GM19023 (cell line): ENCODE results near the gene PDE3B.
"Not testable (repeated sequence)": the region's sequence is repeated elsewhere in the genome, so short reads cannot be mapped to it uniquely, and the experiment has no call there.

ENCODE experiments used
- ATAC-seq: cut with Tn5 transposase; IDR thresholded peaks from one replicate; pipeline ENCODE4 v1.9.1; 2021; ENCODE audit warnings: mild to moderate bottlenecking, moderate library complexity; ENCODE audit not compliant: unreplicated experiment

Gene PDE3B

DNA sequence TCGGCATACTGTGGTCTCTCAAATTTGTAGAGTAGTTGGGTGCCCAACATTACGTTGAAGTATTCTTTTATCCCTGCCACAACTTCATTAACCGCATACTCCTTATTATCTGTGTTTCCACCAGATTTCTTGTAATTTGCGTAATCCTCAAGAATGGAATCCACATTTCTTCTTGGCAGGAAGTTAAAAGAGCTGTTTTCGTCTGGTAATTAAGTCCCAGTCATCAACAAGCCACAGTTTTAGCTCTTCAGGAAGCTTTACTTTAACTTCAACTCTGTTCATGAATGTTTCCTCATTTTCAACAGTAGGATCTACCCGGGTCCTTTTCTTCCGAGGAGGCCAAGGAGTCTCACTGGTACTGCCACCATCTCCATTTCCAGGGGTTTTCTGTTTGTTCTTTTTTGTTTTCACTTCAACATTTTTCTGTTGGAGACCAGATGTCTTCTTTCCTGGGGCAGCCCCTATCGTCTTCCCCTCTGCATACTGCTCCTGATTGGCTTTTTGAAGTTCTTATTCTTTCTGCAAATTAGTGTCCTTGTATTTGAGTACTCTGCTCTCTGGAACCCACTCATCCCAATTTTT, 30.3 kb downstream of the PDE3B start:
- ATAC-seq = no peak

DNA sequence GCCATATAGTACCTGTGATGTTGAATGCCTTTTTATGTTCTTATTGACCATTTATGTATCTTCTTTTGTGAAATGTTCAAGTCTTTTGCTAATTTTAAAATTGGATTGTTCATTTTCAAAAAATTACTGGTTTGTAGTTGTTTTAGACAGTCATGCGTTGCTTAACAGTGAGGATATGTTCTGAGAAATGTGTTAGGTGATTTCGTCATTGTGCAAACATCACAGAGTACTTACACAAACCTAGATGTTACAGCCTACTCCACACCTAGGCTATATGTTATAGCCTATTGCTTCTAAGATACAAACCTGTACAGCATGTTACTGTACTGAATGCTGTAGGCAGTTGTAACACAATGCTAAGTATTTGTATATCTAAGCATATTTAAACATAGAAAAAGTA, 32.5 kb downstream of the PDE3B start:
- no peak for ATAC-seq

DNA sequence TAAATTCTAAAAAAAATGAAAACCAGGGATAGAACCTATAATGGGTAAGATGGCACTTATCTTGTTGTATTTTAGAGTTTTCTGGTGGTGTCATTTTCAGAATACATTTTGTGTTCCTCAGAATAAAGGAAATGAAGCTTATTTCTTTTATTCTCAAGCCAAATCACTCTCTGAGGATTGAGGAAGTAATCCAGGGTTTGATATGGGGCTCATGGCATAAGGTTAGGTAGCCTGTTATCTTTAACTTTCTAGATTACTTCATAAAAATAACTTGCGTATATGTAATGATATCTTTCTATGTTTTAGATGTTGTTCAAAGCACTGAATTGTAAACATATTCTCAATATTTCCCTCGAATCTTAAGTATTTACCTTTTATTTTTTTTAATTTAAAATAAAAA, 33.5 kb downstream of the PDE3B start:
- ATAC-seq = no peak

DNA sequence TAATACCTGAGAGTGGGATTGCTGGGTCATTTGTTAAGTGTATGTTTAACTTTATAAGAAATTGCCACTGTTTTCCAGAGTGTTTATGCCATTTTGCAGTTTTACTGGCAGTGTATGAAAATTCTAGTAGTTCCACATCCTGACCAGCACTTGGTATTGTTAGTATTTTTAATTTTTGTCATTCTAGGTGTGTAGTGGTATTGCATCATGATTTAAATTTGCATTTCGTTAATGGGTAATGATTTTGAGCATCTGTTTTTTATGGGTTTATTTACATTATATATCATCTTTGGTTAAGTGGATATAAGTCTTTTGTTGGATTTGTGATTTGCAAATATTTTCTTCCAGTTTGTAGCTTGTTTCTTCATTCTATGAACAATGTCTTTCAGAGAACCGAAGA, 34.7 kb downstream of the PDE3B start:
- ATAC-seq = no peak

DNA sequence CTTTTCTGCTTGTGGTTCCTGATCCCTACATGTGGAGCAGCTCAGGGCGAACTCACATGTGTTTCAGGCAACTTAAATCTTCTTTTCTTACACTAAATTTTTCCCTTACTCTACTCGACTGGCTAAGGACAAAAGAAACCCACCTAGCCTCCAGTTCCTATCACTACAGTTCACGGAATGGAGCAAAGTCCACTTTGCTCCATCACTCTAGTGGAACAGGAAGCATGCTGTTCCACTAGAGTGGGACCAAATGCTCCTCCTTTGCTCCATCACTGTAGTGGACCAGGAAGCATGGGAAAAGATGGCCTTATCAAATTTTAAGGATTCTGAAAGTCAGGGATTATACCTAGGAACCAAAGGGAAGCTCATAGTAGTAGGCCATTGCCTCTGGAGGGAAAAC, 36.1 kb downstream of the PDE3B start:
- no peak for ATAC-seq

DNA sequence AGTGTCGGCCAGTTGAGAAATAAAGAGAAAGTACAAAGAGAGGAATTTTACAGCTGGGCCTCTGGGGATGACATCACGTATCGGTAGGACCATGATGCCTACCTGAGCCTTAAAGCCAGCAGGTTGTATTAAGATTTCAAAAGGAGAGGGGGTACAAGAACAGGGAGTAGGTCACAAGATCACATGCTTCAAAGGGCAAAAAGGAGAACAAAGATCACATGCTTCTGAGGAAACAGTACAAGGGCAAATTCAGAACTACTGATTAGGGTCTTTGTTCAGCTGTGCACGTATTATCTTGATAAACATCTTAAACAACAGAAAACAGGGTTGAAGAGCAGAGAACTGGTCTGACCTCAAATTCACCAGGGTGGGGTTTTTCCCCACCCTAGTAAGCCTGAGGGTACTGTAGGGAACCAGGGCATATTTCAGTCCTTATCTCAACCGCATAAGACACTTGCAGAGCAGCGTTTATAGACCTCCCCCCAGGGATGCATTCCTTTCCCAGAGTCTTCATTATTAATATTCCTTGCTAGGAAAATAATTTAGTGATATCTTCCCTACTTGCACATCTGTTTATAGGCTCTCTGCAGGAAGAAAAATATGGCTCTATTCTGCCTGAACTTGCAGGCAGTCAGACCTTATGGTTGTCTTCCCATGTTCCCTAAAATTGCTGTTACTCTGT, 40.8 kb downstream of the PDE3B start:
- ATAC-seq = not testable (repeated sequence)

DNA sequence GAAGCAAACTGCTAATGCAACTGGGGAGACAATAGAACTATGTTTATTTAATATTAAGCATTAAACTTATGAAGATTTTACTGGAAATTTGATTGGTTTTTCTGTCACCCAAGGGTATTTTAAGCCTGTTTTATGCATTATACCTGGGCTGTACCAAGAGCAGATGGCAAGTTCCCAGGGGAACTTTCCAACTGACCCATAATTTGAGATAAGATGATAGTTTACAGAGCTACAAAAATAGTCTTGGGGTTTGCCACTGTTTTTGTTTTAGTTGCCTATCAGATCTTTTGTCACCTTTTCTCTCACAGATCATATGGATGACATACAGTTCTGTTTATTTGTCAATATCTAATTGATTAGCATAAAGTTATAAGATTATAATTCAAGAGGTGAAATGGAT, 43.9 kb downstream of the PDE3B start:
- no peak for ATAC-seq

DNA sequence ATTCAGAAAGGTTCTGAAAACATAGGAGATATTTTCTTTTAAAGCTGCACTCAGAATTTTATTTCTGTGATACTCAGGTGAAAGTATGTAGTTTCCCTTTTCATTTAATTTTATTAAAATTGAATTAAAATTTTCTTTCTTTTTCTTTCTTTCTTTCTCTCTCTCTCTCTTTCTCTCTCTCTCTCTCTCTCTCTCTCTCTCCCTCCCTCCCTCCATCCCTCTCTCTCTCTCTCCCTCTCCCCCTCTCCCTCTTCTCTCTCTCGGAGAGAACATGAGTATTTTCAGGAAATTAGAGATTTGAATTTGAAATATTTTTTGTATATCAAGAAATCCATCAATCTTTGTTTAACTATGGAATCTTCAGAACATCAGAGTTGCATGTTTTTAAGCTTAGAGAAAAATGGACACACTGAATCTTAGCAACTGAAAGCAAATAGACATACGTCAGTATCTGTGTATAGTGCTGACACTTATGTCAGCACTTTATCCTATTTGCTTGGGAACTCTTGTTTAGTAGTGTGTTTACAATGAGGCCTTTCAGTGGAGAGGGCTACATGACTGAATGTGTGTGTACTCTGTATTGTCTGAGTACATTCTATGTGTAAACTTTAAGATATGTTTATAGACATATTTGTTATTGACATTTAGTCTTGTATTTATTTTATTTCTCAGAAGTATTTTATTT, 44.5 kb downstream of the PDE3B start:
- no peak for ATAC-seq

DNA sequence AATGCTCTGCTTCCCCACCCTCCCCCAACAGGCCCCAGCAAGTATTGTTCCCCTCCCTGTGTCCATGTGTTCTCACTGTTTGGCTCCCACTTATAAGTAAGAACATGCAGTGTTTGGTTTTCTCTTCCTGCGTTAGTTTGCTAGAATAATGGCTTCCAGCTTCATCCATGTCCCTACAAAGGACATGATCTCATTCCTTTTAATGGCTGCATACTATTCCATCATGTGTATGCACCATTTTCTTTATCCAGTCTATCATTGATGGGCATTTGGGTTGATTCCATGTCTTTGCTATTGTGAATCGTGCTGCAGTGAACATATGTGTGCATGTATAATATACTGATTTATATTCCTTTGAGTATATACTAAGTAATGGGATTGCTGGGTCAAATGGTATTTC, 52.1 kb downstream of the PDE3B start:
- not testable (repeated sequence) for ATAC-seq

DNA sequence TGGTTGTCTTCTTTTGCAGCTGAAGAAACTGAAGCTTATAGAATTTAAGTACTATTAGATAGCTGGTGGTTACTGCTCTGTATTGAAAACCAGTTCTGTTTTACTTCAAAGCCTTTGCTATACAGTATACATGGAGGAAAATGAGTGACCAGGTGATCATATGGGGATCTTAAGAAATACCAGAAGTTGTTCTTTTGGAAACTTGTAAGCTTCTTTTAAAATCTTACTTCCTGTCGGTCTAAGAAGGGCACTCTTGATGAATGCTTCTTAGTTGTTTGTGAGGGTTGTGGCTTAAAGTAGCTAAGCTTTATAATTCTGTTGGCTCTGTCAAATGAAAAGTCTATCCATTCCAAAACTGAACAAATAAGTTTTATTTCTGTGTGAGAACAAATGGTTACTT, 55.2 kb downstream of the PDE3B start:
- ATAC-seq = no peak

DNA sequence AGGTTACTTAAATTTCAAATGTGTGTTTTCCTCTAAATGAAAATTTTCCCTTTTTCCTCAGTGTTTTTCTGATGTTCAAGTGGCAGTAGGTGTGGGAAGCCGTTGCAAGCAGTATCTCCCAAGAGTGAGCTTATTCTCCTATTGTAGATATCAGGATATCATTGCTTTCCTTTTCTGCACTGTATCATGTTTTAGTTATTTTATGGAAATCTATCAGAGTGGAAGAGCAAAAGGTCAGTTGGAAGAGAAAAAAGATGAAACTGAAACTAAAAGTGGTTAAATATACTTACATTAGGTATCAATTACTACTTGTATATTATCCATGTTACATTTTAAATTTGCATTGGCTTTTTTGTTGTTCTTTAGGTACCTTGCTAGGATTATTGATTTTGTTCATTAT, 57.0 kb downstream of the PDE3B start:
- no peak for ATAC-seq

DNA sequence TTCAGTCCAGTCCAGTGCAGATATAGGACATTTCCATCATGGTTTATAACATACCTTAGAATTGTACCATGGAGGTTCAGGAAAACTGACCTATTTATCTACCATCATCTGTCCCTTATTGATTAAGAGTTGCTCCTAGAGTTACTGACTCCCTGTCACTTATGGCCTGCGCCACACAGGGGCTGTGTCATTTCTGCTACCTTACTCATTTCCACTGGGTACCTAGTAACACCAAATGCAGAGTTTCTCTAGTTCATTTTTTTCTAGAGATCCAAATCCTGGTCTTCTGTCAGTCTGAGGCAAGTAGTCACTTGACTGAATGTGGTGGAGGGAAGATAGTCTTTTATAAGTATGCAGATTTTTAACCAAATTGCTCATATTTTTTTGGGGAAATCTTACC, 59.2 kb downstream of the PDE3B start:
- no peak for ATAC-seq

DNA sequence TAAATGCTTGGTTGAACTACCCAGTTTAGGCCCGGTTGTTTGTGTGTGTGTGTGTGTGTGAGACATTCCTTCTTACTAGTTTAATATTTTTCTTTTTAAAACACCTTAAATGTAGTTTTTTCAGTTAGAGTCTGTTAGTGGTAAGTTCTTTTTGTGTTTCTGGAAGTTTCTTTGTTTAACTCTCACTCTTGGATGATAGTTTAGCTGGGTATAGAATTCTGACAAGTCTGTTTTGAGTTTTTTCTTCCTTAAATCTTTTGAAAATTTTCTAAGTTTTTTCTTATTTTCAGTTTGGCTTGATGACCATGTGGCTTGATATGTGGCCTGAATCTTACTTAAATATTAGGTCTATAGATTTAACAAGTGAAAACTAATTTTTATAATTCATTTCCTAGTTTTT, 60.1 kb downstream of the PDE3B start:
- ATAC-seq = no peak

DNA sequence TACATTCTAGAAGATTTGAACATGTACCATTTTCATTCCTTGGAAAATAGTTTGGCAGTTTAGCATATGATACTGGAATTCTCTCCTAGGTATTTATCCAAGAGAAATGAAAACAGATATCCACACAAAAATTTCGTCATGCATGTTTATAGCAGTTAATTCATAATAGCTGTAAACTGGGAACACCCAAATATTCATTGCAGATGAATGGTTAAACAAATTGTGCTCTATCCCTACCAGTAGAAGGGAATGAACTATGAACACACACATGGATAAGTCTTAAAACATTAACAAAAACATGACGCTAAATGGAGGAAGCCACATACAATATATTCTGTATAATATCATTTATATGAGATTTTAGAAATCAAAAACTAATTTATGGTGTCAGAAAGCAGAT, 61.5 kb downstream of the PDE3B start:
- no peak for ATAC-seq

DNA sequence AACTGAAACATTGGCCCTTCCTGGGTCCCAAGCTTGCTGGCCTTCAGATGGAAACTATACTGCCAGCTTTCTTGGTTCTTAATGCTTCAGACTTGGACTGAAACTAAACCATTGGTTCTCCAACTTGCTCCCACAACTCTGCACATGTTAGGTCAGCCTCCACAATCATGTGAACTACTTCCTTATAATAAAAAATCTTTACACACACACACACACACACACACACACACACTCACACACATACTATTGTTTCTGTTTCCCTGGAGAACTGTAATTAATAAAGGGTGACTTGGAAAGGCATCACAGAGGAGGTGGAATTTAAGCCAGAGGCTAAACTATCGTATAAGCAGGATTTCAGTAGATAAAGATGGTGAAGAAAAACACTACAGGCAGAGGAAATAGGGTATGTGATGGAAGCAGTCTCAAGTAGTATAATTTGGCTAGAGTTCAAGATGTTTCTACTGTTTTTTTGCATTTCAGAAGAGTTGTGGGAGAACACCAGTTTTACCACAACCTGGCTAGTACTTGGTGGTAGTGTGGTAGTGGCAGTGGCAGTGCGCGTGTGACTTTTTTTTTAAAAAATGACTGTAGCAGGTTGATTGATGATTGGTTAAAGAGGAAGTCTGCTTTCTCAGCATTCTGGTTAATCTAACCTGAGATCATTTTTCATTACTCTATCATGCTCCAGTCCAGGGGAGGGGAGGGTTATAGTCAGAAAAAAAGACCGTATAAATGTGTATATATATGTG, 70.1 kb downstream of the PDE3B start:
- ATAC-seq = no peak

DNA sequence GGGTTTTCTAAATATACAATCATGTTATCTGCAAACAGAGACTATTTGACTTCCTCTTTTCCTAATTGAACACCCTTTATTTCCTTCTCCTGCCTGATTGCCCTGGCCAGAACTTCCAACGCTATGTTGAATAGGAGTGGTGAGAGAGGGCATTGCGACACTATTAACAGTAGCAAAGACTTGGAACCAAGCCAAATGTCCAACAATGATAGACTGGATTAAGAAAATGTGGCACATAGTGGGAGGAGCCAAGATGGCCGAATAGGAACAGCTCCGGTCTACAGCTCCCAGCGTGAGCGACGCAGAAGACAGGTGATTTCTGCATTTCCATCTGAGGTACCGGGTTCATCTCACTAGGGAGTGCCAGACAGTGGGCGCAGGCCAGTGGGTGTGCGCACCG, 72.1 kb downstream of the PDE3B start:
- not testable (repeated sequence) for ATAC-seq

DNA sequence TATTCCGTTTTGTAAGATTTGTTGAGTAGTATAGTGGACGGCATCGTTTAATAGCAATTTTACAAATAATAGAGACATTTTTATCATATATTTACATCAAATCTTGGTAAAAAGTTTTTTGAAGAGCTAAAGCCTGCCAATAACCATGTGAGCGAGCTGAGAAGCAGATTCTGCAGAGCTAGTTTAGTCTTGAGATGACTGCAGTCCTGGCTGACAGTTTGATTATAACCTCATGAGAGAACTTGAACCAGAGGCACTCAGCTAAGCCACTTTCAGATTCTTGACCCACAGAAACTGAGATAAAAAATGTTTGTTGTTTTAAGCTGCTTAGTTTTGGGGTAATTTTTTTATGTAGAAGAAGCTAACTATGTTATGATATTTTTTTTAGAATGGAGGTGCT, 78.9 kb downstream of the PDE3B start:
- no peak for ATAC-seq

DNA sequence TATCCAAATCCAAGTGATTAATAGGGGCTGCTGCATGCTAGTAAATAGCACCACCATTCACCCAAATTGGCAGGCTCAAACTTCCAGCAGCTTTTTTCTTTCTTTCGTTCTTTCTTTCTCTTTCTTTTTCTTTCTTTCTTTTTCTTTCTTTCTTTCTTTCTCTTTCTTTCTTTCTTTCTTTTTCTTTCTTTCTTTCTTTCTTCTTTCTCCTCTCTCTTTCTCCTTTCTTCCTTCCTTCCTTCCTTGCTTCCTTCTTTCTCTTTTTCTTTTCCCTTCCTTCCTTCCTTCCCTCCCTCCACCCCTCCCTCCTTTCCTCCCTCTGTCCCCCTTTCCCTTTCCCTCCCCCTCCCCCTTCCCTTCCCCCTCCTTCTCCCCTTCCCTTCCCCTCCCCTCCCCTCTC, 81.5 kb downstream of the PDE3B start:
- ATAC-seq = no peak

DNA sequence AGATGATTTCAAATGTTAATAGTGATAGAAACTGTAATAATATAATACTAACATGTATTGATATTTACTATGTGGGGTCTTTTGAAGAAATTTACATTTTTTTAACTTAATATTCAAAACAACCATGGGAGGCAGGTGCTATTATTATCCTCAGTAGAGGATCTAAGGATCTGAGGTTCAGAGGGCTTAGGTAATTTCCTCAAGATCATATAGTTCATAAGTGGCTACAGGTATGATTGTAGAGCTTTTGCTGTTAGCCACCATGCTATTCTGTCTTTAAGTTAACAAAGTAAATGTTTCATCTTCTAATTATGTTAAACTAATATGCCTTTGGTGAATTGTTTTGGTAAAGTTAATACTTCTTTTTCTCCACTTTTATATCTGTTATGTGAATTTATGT, 83.6 kb downstream of the PDE3B start:
- no peak for ATAC-seq

DNA sequence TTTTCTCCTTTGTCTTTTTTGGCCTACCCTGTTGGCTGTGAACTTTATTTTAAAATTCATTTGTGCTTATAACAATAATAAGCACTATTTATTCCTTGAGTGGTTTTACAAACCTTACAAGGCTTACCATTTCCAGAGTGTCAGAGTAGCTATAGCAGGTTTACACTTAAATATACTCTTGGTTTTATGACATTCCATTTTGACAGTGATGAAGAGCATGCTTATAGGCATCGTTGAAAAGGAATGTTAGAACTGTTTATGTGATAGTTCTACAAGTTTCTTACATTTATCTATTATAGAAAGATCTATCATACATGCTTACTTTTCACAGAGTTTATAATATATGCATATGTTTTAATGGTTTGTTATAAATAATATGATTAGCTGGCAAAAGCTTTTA, 84.1 kb downstream of the PDE3B start:
- no peak for ATAC-seq

DNA sequence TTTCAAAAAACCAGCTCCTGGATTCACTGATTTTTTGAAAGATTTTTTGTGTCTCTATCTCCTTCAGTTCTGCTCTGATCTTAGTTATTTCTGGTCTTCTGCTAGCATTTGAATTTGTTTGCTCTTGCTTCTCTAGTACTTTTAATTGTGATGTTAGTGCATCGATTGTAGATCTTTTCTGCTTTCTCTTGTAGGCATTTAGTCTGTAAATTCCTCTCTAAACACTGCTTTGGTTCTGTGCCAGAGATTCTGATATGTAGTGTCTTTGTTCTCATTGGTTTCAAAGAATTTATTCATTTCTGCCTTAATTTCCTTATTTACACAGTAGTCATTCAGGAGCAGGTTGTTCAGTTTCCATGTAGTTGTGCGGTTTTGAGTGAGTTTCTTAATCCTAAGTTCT, 96.9 kb downstream of the PDE3B start:
- ATAC-seq = not testable (repeated sequence)

DNA sequence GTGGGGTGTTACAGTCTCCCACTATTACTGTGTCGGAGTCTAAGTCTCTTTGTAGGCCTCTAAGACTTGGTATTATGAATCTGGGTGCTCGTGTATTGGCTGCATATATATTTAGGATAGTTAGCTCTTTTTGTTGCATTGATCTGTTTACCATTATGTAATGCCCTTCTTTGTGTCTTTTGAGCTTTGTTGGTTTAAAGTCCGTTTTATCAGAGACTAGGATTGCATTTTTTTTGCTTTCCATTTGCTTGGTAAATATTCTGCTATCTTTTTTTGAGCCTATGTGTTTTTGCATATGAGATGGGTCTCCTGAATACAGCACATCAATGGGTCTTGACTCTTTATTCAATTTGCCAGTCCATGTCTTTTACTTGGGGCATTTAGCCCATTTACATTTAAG, 97.6 kb downstream of the PDE3B start:
- no peak for ATAC-seq
